AG09319 (cell line): ENCODE data around the gene MAGEB17.

ENCODE experiments used
- DNase-seq: peaks from one replicate; pipeline ENCODE4 v3.0.0-alpha.2; 2010; ENCODE audit warnings: low read depth; ENCODE audit errors: extremely low read depth
- CTCF ChIP-seq: IDR thresholded peaks from 2 replicates; pipeline ENCODE4 v1.5.1; 2011; ENCODE audit warnings: low read depth, mild to moderate bottlenecking, inconsistent platforms, low read length, moderate library complexity

MAGEB17 gene

GRCh38 chrX:16134936-16135335 is 32.3 kb upstream of the MAGEB17 start:
- no peak for DNase-seq
- TF ChIP-seq CTCF, result no peak

GRCh38 chrX:16136080-16136479 is 31.2 kb upstream of the MAGEB17 start:
- no peak for DNase-seq
- no peak for TF ChIP-seq CTCF

GRCh38 chrX:16137416-16138107 is 29.7 kb upstream of the MAGEB17 start:
- no peak for DNase-seq
- no peak for TF ChIP-seq CTCF

GRCh38 chrX:16138108-16138427 is 29.2 kb upstream of the MAGEB17 start:
- no peak; the same call in 1 of the 2 replicates for TF ChIP-seq CTCF
- no peak for DNase-seq

GRCh38 chrX:16140448-16140847 is 26.8 kb upstream of the MAGEB17 start:
- TF ChIP-seq CTCF, result no peak
- no peak for DNase-seq

- DNase-seq, result no peak
- TF ChIP-seq CTCF, result no peak
These were observed 26.3 kb upstream of the MAGEB17 start for GRCh38 chrX:16140983-16141382.

GRCh38 chrX:16141422-16142245 is 25.6 kb upstream of the MAGEB17 start:
- no peak for DNase-seq
- TF ChIP-seq CTCF, result no peak
